ENCODE data around the gene NUBP2. TPM values are rescaled to one million over a fixed set of nuclear protein-coding genes. Genes with fewer than 3 reads are reported as not detected.

NUBP2 gene
- total and polyA plus RNA-seq, 2 donors (not counting 1 experiment from before 2014, with no cell fraction given) = 13.5 to 43.6 TPM

- no peak for DNase-seq (ENCODE audit: low read depth in 2 of 2)
- Histone ChIP-seq H3K4me1 (ENCODE audit: control insufficient read depth, extremely low read depth, insufficient read depth, low read length) (peaks cover 12% of the 10 kb centered on the region), H3K27me3 (ENCODE audit: control insufficient read depth, insufficient read depth, low read length) (no peaks in the 10 kb centered on the region), H3K4me2 (ENCODE audit: extremely low read depth, insufficient read depth, low read length) (no peak overlapping the region), H3K36me3 (ENCODE audit: control insufficient read depth, insufficient read depth, low read length) (peaks cover 40% of the 10 kb centered on the region), H3K9me3 (ENCODE audit: control insufficient read depth, insufficient read depth, low read depth, low read length) (no peaks in the 10 kb centered on the region), H3K4me3 (replicated peaks in 1 of 4; ENCODE audit: control extremely low read depth in 1 of 4, insufficient read depth in 1 of 4, low read depth in 3 of 4, low read length in 4 of 4) (no peak overlapping the region), H4K20me1 (ENCODE audit: control insufficient read depth, extremely low read depth, insufficient read depth, low read length) (no peaks in the 10 kb centered on the region), H3K79me2 (ENCODE audit: control insufficient read depth, insufficient read depth, low read length) (peaks cover 15% of the 10 kb centered on the region), H3K9ac (ENCODE audit: insufficient read depth, low read length) (no peak overlapping the region), H2AFZ (ENCODE audit: low read length) (no peak overlapping the region), H3K27ac (ENCODE audit: insufficient read depth, low read length) (no peak overlapping the region)
- TF ChIP-seq CTCF (conservative IDR thresholded peaks at IDR 0.05 in 1 of 2, IDR thresholded peaks at IDR 0.05 in 1 of 2; ENCODE audit: low read depth in 1 of 2, low read length in 2 of 2) (no peak), EZH2 (IDR thresholded peaks at IDR 0.05; ENCODE audit: low read length, missing control alignments) (no peak)
Measured at GRCh38 chr16:1768767-1769401, 13.9 kb upstream of the NUBP2 start.

- H3K4me2 ChIP-seq (ENCODE audit: extremely low read depth, insufficient read depth, low read length) = peak overlapping the region; percentile 77
- H3K36me3 ChIP-seq (ENCODE audit: control insufficient read depth, insufficient read depth, low read length) = peaks cover 36% of the 10 kb centered on the region
- peaks cover 19% of the 10 kb centered on the region for H3K4me1 ChIP-seq (ENCODE audit: control insufficient read depth, extremely low read depth, insufficient read depth, low read length)
- H3K79me2 ChIP-seq (ENCODE audit: control insufficient read depth, insufficient read depth, low read length) = peaks cover 23% of the 10 kb centered on the region
- H4K20me1 ChIP-seq (ENCODE audit: control insufficient read depth, extremely low read depth, insufficient read depth, low read length) = no peaks in the 10 kb centered on the region
- peak overlapping the region in 2 of 4 experiments; percentile 54 to 84 for H3K4me3 ChIP-seq (replicated peaks in 1 of 4; ENCODE audit: control extremely low read depth in 1 of 4, insufficient read depth in 1 of 4, low read depth in 3 of 4, low read length in 4 of 4)
- no peak for TF ChIP-seq EZH2 (IDR thresholded peaks at IDR 0.05; ENCODE audit: low read length, missing control alignments)
- TF ChIP-seq CTCF (conservative IDR thresholded peaks at IDR 0.05 in 1 of 2, IDR thresholded peaks at IDR 0.05 in 1 of 2; ENCODE audit: low read depth in 1 of 2, low read length in 2 of 2) = no peak
- no peak for DNase-seq (ENCODE audit: low read depth in 2 of 2)
- peak overlapping the region; percentile 63 for H3K27ac ChIP-seq (ENCODE audit: insufficient read depth, low read length)
- H3K27me3 ChIP-seq (ENCODE audit: control insufficient read depth, insufficient read depth, low read length) = no peaks in the 10 kb centered on the region
- no peak overlapping the region for H3K9ac ChIP-seq (ENCODE audit: insufficient read depth, low read length)
- H2AFZ ChIP-seq (ENCODE audit: low read length) = no peak overlapping the region
- H3K9me3 ChIP-seq (ENCODE audit: control insufficient read depth, insufficient read depth, low read depth, low read length) = no peaks in the 10 kb centered on the region
Measured at GRCh38 chr16:1769402-1770300, 13.1 kb upstream of the NUBP2 start.

Data from fibroblast of lung (primary cell).